ENCODE results near the gene C15orf39.
"Not testable (repeated sequence)": the region's sequence is repeated elsewhere in the genome, so short reads cannot be mapped to it uniquely, and the experiment has no call there.

GRCh38 chr15:75248991-75249390, 47.3 kb downstream of the C15orf39 start:
- not testable (repeated sequence) for TF ChIP-seq CTCF (IDR thresholded peaks at IDR 0.05; ENCODE audit: low read length); EZH2 (IDR thresholded peaks at IDR 0.05; ENCODE audit: borderline replicate concordance, low read length)

Data from OCI-LY1 (cell line).